DOHH2 (cell line): ENCODE measurements around the gene C11orf52.

ENCODE experiments used
- H3F3A ChIP-seq: fragments of 200-600 bp; sonication (generic), shearing (Covaris generic); 2 replicates; pipeline ENCODE4 v1.6.0; 2016; ENCODE audit warnings: antibody characterized with exemption, mild to moderate bottlenecking; ENCODE audit not compliant: control insufficient read depth, insufficient read depth
- H3K27ac ChIP-seq: fragments of 200-600 bp; sonication (generic); 2 replicates; pipeline ENCODE4 v1.5.1; 2014; ENCODE audit warnings: low read depth, mild to moderate bottlenecking, low read length, moderate library complexity
- H3K27me3 ChIP-seq: fragments of 200-600 bp; sonication (generic); 2 replicates; pipeline ENCODE4 v1.6.1; 2014; ENCODE audit warnings: mild to moderate bottlenecking, low read length, mixed read lengths; ENCODE audit not compliant: control insufficient read depth
- H3K36me3 ChIP-seq: fragments of 200-600 bp; sonication (generic); 2 replicates; pipeline ENCODE4 v1.6.1; 2014; ENCODE audit warnings: mild to moderate bottlenecking, low read length, moderate library complexity, mixed read lengths; ENCODE audit not compliant: control insufficient read depth
- H3K4me1 ChIP-seq: fragments of 200-600 bp; sonication (generic); 2 replicates; pipeline ENCODE4 v1.6.1; 2014; ENCODE audit warnings: mild to moderate bottlenecking, low read length, mixed read lengths; ENCODE audit not compliant: control insufficient read depth
- H3K4me2 ChIP-seq: fragments of 200-600 bp; sonication (generic); 2 replicates; pipeline ENCODE4 v1.6.0; 2014; ENCODE audit warnings: mild to moderate bottlenecking, low read length, moderate library complexity
- H3K4me3 ChIP-seq: fragments of 200-600 bp; sonication (generic); 2 replicates; pipeline ENCODE4 v1.5.1; 2014; ENCODE audit warnings: mild to moderate bottlenecking, low read length, mixed read lengths
- H3K79me2 ChIP-seq: fragments of 200-600 bp; sonication (generic); 2 replicates; pipeline ENCODE4 v1.6.1; 2014; ENCODE audit warnings: mild to moderate bottlenecking, low read length, mixed read lengths; ENCODE audit not compliant: control insufficient read depth
- H3K9me2 ChIP-seq: fragments of 200-600 bp; sonication (generic); replicated peaks from 2 replicates; pipeline ENCODE4 v1.6.1; 2014; ENCODE audit warnings: mild to moderate bottlenecking, low read length, mixed read lengths; ENCODE audit not compliant: control insufficient read depth
- H3K9me3 ChIP-seq: fragments of 200-600 bp; sonication (generic); 2 replicates; pipeline ENCODE4 v1.6.1; 2014; ENCODE audit warnings: antibody characterized with exemption, low read length, mixed read lengths; ENCODE audit not compliant: control insufficient read depth, insufficient read depth
- H4K20me1 ChIP-seq: fragments of 200-600 bp; sonication (generic); 2 replicates; pipeline ENCODE4 v1.6.0; 2014; ENCODE audit warnings: low read depth, mild to moderate bottlenecking, antibody characterized with exemption, low read length, moderate library complexity; ENCODE audit not compliant: control insufficient read depth, insufficient read depth
- EZH2phosphoT487 ChIP-seq: fragments of 200-600 bp; sonication (generic); IDR thresholded peaks from 2 replicates; pipeline ENCODE4 v1.6.1; 2017; ENCODE audit warnings: borderline replicate concordance, mild to moderate bottlenecking, antibody characterized with exemption, low read length, moderate library complexity, mixed read lengths
- TF ChIP-seq, protein P1 (sequence below): fragments of 200-600 bp; sonication (generic); IDR thresholded peaks from one replicate; pipeline ENCODE4 v1.5.1; 2014; ENCODE audit warnings: antibody characterized with exemption, mild to moderate bottlenecking, low read depth, low read length; ENCODE audit not compliant: poor library complexity, severe bottlenecking

C11orf52 gene

DNA sequence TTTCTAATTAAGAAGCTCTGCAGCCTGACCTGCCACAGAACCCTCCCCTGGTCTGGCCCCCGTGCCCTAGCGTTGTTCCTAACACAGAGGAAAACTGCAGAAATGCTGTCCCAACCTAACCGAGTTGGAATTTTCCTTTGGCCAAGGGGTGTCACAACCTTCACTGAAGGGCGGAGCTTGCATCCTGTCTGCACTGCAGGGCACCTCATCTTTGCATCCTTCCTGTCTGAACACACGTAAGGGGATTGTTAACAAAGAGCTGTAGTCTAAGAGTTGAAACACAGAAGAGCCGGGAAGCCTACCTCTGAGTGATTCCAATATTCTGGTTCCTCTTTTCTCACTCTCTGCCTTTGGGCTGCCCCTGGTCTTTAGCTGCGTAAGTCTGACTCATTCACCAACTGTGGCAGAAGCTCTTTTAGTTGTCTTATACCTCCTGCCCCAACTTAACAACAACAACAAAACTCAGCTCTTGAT lies 20.0 kb downstream of the C11orf52 start:
- H3K4me2 ChIP-seq, result peak overlapping the region; percentile 66
- H3K4me1 ChIP-seq, result peaks cover 41% of the 10 kb centered on the region
- no peaks in the 10 kb centered on the region for H3K9me2 ChIP-seq
- no peaks in the 10 kb centered on the region for H3K79me2 ChIP-seq
- no peaks in the 10 kb centered on the region for H3K36me3 ChIP-seq
- no peaks in the 10 kb centered on the region for H4K20me1 ChIP-seq
- TF ChIP-seq, protein P1, sequence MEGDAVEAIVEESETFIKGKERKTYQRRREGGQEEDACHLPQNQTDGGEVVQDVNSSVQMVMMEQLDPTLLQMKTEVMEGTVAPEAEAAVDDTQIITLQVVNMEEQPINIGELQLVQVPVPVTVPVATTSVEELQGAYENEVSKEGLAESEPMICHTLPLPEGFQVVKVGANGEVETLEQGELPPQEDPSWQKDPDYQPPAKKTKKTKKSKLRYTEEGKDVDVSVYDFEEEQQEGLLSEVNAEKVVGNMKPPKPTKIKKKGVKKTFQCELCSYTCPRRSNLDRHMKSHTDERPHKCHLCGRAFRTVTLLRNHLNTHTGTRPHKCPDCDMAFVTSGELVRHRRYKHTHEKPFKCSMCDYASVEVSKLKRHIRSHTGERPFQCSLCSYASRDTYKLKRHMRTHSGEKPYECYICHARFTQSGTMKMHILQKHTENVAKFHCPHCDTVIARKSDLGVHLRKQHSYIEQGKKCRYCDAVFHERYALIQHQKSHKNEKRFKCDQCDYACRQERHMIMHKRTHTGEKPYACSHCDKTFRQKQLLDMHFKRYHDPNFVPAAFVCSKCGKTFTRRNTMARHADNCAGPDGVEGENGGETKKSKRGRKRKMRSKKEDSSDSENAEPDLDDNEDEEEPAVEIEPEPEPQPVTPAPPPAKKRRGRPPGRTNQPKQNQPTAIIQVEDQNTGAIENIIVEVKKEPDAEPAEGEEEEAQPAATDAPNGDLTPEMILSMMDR, result no peak
- TF ChIP-seq EZH2phosphoT487, result no peak
- no peak overlapping the region for H3K27ac ChIP-seq
- H3F3A ChIP-seq, result peaks cover 9% of the 10 kb centered on the region
- H3K27me3 ChIP-seq, result peaks cover 11% of the 10 kb centered on the region
- H3K9me3 ChIP-seq, result no peaks in the 10 kb centered on the region
- peak overlapping the region; percentile 73 for H3K4me3 ChIP-seq

DNA sequence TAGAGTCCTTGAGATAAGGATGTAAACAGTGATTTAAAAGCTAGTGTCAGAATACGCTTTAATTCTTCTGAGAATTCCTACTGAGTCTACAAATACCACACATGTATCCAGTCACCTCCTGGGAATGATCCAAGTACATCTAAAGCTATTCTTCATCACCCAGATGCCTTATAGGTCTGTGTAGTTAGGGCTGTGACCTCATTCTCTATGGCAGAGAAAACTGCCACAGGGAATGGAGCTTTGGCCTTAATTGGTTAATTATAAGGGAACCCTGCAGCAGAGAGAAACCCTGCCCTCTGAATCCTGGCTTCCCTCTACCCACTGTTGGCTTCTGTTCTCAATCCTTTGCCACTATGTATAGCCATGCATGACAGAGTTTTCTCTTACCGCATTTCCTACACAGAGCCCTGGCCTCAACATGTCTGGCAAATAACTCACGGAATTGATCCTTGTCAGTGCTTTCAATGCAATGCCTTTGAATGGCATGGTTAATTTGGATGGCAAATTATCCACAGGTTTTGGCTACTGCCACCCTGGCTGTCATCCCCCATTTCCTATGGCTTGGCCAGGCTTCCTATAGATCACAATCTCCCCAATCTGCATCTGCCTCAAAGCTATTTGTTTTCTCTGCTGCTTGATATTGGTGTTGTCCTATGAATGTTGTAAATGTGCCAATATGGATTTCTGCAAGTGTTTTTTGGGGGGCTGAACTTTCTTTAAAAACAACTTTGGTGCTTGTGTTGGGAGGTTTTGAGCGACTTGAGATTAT lies 21.3 kb downstream of the C11orf52 start:
- H3K9me2 ChIP-seq, result no peaks in the 10 kb centered on the region
- no peak overlapping the region for H3K4me2 ChIP-seq
- H3F3A ChIP-seq, result peaks cover 9% of the 10 kb centered on the region
- H3K4me3 ChIP-seq, result no peak overlapping the region
- peaks cover 41% of the 10 kb centered on the region for H3K4me1 ChIP-seq
- H3K9me3 ChIP-seq, result no peaks in the 10 kb centered on the region
- H3K27me3 ChIP-seq, result peaks cover 11% of the 10 kb centered on the region
- no peaks in the 10 kb centered on the region for H3K79me2 ChIP-seq
- H3K27ac ChIP-seq, result no peak overlapping the region
- no peaks in the 10 kb centered on the region for H4K20me1 ChIP-seq
- no peak for TF ChIP-seq EZH2phosphoT487
- TF ChIP-seq, protein P1, result no peak
- no peaks in the 10 kb centered on the region for H3K36me3 ChIP-seq

DNA sequence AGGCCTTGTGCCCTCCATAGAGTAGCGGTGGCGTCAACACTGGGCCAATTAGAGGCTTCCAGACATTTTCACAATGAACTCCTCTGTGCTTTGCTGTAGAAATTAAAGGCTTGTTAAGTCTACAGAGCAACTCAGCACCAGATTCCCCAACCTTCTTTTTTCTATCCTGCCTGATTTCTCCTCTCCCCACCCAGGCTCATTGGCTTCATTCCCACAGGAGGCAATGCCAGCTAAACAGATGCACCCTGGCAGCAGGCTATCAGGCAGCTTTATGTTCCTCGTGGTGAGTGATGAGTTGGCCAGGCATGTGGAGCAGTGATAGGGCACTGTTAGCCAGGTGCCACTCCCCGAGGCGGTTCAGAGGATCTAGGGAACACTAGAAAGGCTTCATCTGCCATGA lies 23.2 kb downstream of the C11orf52 start:
- Histone ChIP-seq H3K4me3 (no peak overlapping the region), H3K4me1 (peaks cover 29% of the 10 kb centered on the region), H4K20me1 (no peaks in the 10 kb centered on the region), H3K36me3 (no peaks in the 10 kb centered on the region), H3K79me2 (no peaks in the 10 kb centered on the region), H3F3A (peaks cover 11% of the 10 kb centered on the region), H3K4me2 (no peak overlapping the region), H3K27me3 (peaks cover 11% of the 10 kb centered on the region), H3K27ac (no peak overlapping the region), H3K9me2 (no peaks in the 10 kb centered on the region), H3K9me3 (no peaks in the 10 kb centered on the region)
- TF ChIP-seq, protein P1, result no peak
- no peak for TF ChIP-seq EZH2phosphoT487
